IMR-90 (cell line): Measurements from ENCODE around the gene RPS6KA2. TPM values are rescaled to one million over a fixed set of nuclear protein-coding genes. Genes with fewer than 3 reads are reported as not detected.

Experiments
- ATAC-seq: fragments of 200-7000 bp; cut with Tn5 transposase; 2 replicates; pipeline ENCODE4 v1.9.1; 2020; ENCODE audit warnings: low read depth, mild to moderate bottlenecking, moderate library complexity
- BruUV-seq: library from RNA; stranded (reverse); fragments of 400-500 nt; replicated peaks from 2 replicates; lab custom pipeline; 2021; lab: Mats Ljungman, UMichigan
- CTCF ChIA-PET: fragments of 300-600 bp; formaldehyde crosslinking; extraction: SDS; loops from one replicate; lab custom pipeline; 2021; ENCODE audit warnings: antibody characterized with exemption; lab: Yijun Ruan, JAX
- POLR2A ChIA-PET: fragments of 300-600 bp; sonication (Branson Sonifier 250); formaldehyde crosslinking; loops from one replicate; lab custom pipeline; 2022; ENCODE audit warnings: antibody characterized with exemption; ENCODE audit not compliant: unreplicated experiment; lab: Charles Lee
- DNase-seq: peaks from one replicate; pipeline ENCODE4 v3.0.0; 2013
- H2AFZ ChIP-seq: replicated peaks from 2 replicates; pipeline ENCODE3; 2013; ENCODE audit warnings: low read length, mild to moderate bottlenecking; ENCODE audit not compliant: poor library complexity
- H2AK5ac ChIP-seq: 2 replicates; pipeline ENCODE4 v1.6.1; 2013; ENCODE audit warnings: low read depth, low read length, inconsistent platforms
- H2AK9ac ChIP-seq: replicated peaks from 2 replicates; pipeline ENCODE3; 2013; ENCODE audit warnings: mild to moderate bottlenecking, low read depth, low read length, moderate library complexity; ENCODE audit not compliant: poor library complexity
- H2BK120ac ChIP-seq: 2 replicates; pipeline ENCODE4 v1.6.1; 2013; ENCODE audit warnings: low read depth, low read length, inconsistent platforms
- H2BK15ac ChIP-seq: 3 replicates; pipeline ENCODE4 v1.6.1; 2013; ENCODE audit warnings: low read depth, low read length, inconsistent platforms
- H2BK20ac ChIP-seq: 2 replicates; pipeline ENCODE4 v1.6.1; 2013; ENCODE audit warnings: low read depth, mild to moderate bottlenecking, inconsistent platforms, low read length, moderate library complexity
- H2BK5ac ChIP-seq: 2 replicates; pipeline ENCODE4 v1.6.1; 2013; ENCODE audit warnings: mild to moderate bottlenecking, low read depth, low read length, inconsistent platforms; ENCODE audit not compliant: poor library complexity, severe bottlenecking
- H3K14ac ChIP-seq: replicated peaks from 2 replicates; pipeline ENCODE4 v1.6.1; 2013; ENCODE audit warnings: low read depth, low read length, inconsistent platforms
- H3K18ac ChIP-seq: 2 replicates; pipeline ENCODE4 v1.6.1; 2013; ENCODE audit warnings: low read depth, low read length, control low read depth
- H3K23ac ChIP-seq: 2 replicates; pipeline ENCODE4 v1.6.1; 2013; ENCODE audit warnings: low read depth, low read length, inconsistent platforms
- H3K27ac ChIP-seq: 2 replicates; pipeline ENCODE4 v1.5.1; 2013; ENCODE audit warnings: mild to moderate bottlenecking, control low read depth, low read length; ENCODE audit not compliant: insufficient read depth
- H3K27me3 ChIP-seq: 2 replicates; pipeline ENCODE4 v1.6.1; 2013; ENCODE audit warnings: low read length; ENCODE audit not compliant: control insufficient read depth, insufficient read depth
- H3K36me3 ChIP-seq: 2 replicates; pipeline ENCODE4 v1.6.1; 2013; ENCODE audit warnings: low read length, mixed read lengths; ENCODE audit not compliant: control insufficient read depth, insufficient read depth
- H3K4ac ChIP-seq: 2 replicates; pipeline ENCODE4 v1.6.1; 2013; ENCODE audit warnings: low read depth, low read length, inconsistent platforms
- H3K4me1 ChIP-seq: 2 replicates; pipeline ENCODE4 v1.6.1; 2013; ENCODE audit warnings: low read length, mixed read lengths; ENCODE audit not compliant: control insufficient read depth, insufficient read depth
- H3K4me2 ChIP-seq: 2 replicates; pipeline ENCODE4 v1.6.1; 2013; ENCODE audit warnings: low read depth, mild to moderate bottlenecking, control low read depth, low read length, moderate library complexity
- H3K4me3 ChIP-seq: 2 replicates; pipeline ENCODE4 v1.5.1; 2013; ENCODE audit warnings: low read depth, mild to moderate bottlenecking, control low read depth, low read length, moderate library complexity; ENCODE audit not compliant: insufficient read depth
- H3K56ac ChIP-seq: 2 replicates; pipeline ENCODE4 v1.6.1; 2013; ENCODE audit warnings: low read length, inconsistent platforms; ENCODE audit not compliant: insufficient read depth; ENCODE audit errors: extremely low read depth
- H3K79me1 ChIP-seq, 2 experiments: 2 replicates each; pipeline ENCODE4 v1.6.1; 2013; ENCODE audit warnings: low read length in 2 of 2, inconsistent platforms in 1 of 2, low read depth in 1 of 2
- H3K9ac ChIP-seq: 2 replicates; pipeline ENCODE4 v1.6.1; 2013; ENCODE audit warnings: low read depth, low read length, control low read depth
- H3K9me1 ChIP-seq: 2 replicates; pipeline ENCODE4 v1.6.1; 2013; ENCODE audit warnings: low read length, inconsistent platforms; ENCODE audit not compliant: insufficient read depth
- H3K9me3 ChIP-seq: 2 replicates; pipeline ENCODE4 v1.6.1; 2013; ENCODE audit warnings: low read length; ENCODE audit not compliant: control insufficient read depth, insufficient read depth
- H4K20me1 ChIP-seq: 2 replicates; pipeline ENCODE4 v1.6.1; 2013; ENCODE audit warnings: low read length, inconsistent platforms; ENCODE audit not compliant: insufficient read depth
- H4K5ac ChIP-seq: 2 replicates; pipeline ENCODE4 v1.6.1; 2013; ENCODE audit warnings: mild to moderate bottlenecking, low read depth, low read length, control low read depth
- H4K8ac ChIP-seq, 2 experiments: 2 replicates each; pipeline ENCODE4 v1.6.1; 2013; ENCODE audit warnings: low read depth in 2 of 2, low read length in 2 of 2, control low read depth in 1 of 2, inconsistent platforms in 1 of 2
- H4K91ac ChIP-seq: 2 replicates; pipeline ENCODE4 v1.6.1; 2013; ENCODE audit warnings: low read depth, low read length, inconsistent platforms; ENCODE audit not compliant: insufficient read depth
- CEBPB ChIP-seq: IDR thresholded peaks from 2 replicates; pipeline ENCODE4 v1.6.1; 2012; ENCODE audit warnings: low read depth, low read length, improper control_type of control experiment
- CHD1 ChIP-seq: IDR thresholded peaks from 2 replicates; pipeline ENCODE4 v1.6.1; 2012; ENCODE audit warnings: low read depth, low read length, improper control_type of control experiment
- ELK1 ChIP-seq: fragments of 150-350 bp; IDR thresholded peaks from 2 replicates; pipeline ENCODE4 v1.6.1; 2016; ENCODE audit warnings: low read depth, mild to moderate bottlenecking, low read length, moderate library complexity, borderline replicate concordance
- FOS ChIP-seq: fragments of 150-350 bp; IDR thresholded peaks from 2 replicates; pipeline ENCODE4 v1.6.1; 2016; ENCODE audit warnings: low read depth, low read length
- NFE2L2 ChIP-seq: fragments of 150-350 bp; IDR thresholded peaks from 2 replicates; pipeline ENCODE4 v1.6.1; 2016; ENCODE audit warnings: low read depth, mild to moderate bottlenecking, low read length
- POLR2A ChIP-seq: IDR thresholded peaks from 2 replicates; pipeline ENCODE4 v1.6.1; 2012; ENCODE audit warnings: mild to moderate bottlenecking, low read depth, low read length
- RAD21 ChIP-seq: IDR thresholded peaks from 2 replicates; pipeline ENCODE4 v1.6.1; 2012; ENCODE audit warnings: low read length, improper control_type of control experiment
- RCOR1 ChIP-seq: IDR thresholded peaks from 2 replicates; pipeline ENCODE4 v1.6.1; 2012; ENCODE audit warnings: mild to moderate bottlenecking, low read length, improper control_type of control experiment; ENCODE audit not compliant: insufficient replicate concordance
- SMC3 ChIP-seq: fragments of 150-350 bp; IDR thresholded peaks from 2 replicates; pipeline ENCODE4 v1.6.1; 2016; ENCODE audit warnings: low read depth, mild to moderate bottlenecking, antibody characterized with exemption, low read length, moderate library complexity
- WGBS, 2 experiments: methylation state at CpG; one replicate each; pipeline versions ENCODE4 v1.1.5 to v1.1.7; 2013; ENCODE audit warnings: missing lambda C conversion rate in 2 of 2; ENCODE audit not compliant: insufficient read length in 1 of 2; ENCODE audit errors: extremely low coverage in 2 of 2; 5-methylcytosine and 5-hydroxymethylcytosine counted together
- dilution Hi-C: fragments of 300-500 bp; cut with HindIII; formaldehyde crosslinking; loops from one replicate; pipeline ENCODE4 v1.14.3; 2018; ENCODE audit warnings: low sequenced_read_pairs; ENCODE audit not compliant: unreplicated experiment
- in situ Hi-C: fragments of 300-500 bp; cut with MboI; formaldehyde crosslinking; loops from 3 replicates; pipeline ENCODE4 v1.14.3; 2019; ENCODE audit warnings: low sequenced_read_pairs, inconsistent platforms, mixed read lengths
- intact Hi-C: fragments of 100-400 bp; cut with micrococcal nuclease; formaldehyde crosslinking; loops from 2 replicates; pipeline ENCODE4 v1.10.0; 2022
- polyA plus RNA-seq, 3 experiments: library from polyadenylated mRNA; depleted of rRNA; stranded (reverse); fragments of >200 nt; gene quantifications; 2 replicates each; pipeline ENCODE4 v1.2.3, GENCODE V29; 2012; ENCODE audit warnings: low replicate concordance in 1 of 3
- total RNA-seq: library from RNA; depleted of rRNA; stranded (reverse); fragments of >200 nt; gene quantifications from 2 replicates; pipeline ENCODE4 v1.2.3, GENCODE V29; 2012

RPS6KA2 gene
- total and polyA plus RNA-seq, 2 of the 4 experiments (the other 2 are of a cell fraction): 26.9 to 31.3 TPM

- TF ChIP-seq NFE2L2: no peak
- TF ChIP-seq FOS: no peak
- TF ChIP-seq CEBPB: no peak
These were observed 119.7 kb downstream of the RPS6KA2 start (continued) for GRCh38 chr6:166507380-166507779.

- no peak overlapping the region for H2BK120ac ChIP-seq
- no peak overlapping the region for H3K9ac ChIP-seq
- H2BK15ac ChIP-seq: no peak overlapping the region
- in situ Hi-C loops (no loop called here), dilution Hi-C loops (no loop called here), intact Hi-C loops (no loop called here)
- H3K9me3 ChIP-seq: no peaks in the 10 kb centered on the region
- H3K4ac ChIP-seq: no peak overlapping the region
- H3K4me1 ChIP-seq: no peaks in the 10 kb centered on the region
- H3K4me2 ChIP-seq: no peak overlapping the region
- no peak overlapping the region for H2BK5ac ChIP-seq
- no peak for TF ChIP-seq ELK1
- no peak for TF ChIP-seq POLR2A
- no peak for TF ChIP-seq RAD21
- TF ChIP-seq NFE2L2: no peak
- no peak for TF ChIP-seq CEBPB
- TF ChIP-seq RCOR1: no peak
- TF ChIP-seq SMC3: no peak
- no peak for TF ChIP-seq FOS
- no peak for TF ChIP-seq CHD1
- H4K8ac ChIP-seq: no peak overlapping the region
- no peak overlapping the region for H3K4me3 ChIP-seq
- H3K36me3 ChIP-seq: peaks cover 78% of the 10 kb centered on the region
- H2BK20ac ChIP-seq: no peak overlapping the region
- no peak overlapping the region for H4K5ac ChIP-seq
- no TSS peak for BruUV-seq
- H3K27ac ChIP-seq: no peak overlapping the region
- H3K56ac ChIP-seq: no peak overlapping the region
- 94% methylated on average over 12 of the region's 28 CpGs; no CpG with 5 or more reads in 1 of the 2 experiments for WGBS, 2 experiments
- H4K91ac ChIP-seq: no peak overlapping the region
- no peak overlapping the region for H3K18ac ChIP-seq
- CTCF ChIA-PET: interaction anchor here (0.6 kb wide), 1 partner anchor 1463 kb away, joined by 3 read pairs; no protein-coding TSS in a partner anchor
- POLR2A ChIA-PET: no interaction called here
- no peak overlapping the region for H2AK5ac ChIP-seq
- no peak overlapping the region for H3K14ac ChIP-seq
- H3K79me1 ChIP-seq: no peaks in the 10 kb centered on the region
- DNase-seq: no peak
- H2AFZ ChIP-seq: no peak overlapping the region
- ATAC-seq: no peak
- H2AK9ac ChIP-seq: no peak overlapping the region
- H3K9me1 ChIP-seq: peaks cover 9% of the 10 kb centered on the region; the same call in 1 of the 2 replicates
- H3K23ac ChIP-seq: no peak overlapping the region
- peaks cover 4% of the 10 kb centered on the region; the same call in 1 of the 2 replicates for H4K20me1 ChIP-seq
- no peaks in the 10 kb centered on the region for H3K27me3 ChIP-seq
These were observed 121.7 kb downstream of the RPS6KA2 start for GRCh38 chr6:166505133-166505905.
